ENCODE results near the gene NRG3. TPM values are rescaled to one million over a fixed set of nuclear protein-coding genes. Genes with fewer than 3 reads are reported as not detected.

The NRG3 gene
- total and polyA plus RNA-seq, 2 of the 4 experiments (the other 2 are of a cell fraction) = not detected

- no peak overlapping the region; the same call in 1 of the 2 replicates for H3K56ac ChIP-seq (ENCODE audit: extremely low read depth, insufficient read depth, low read length)
- H2BK15ac ChIP-seq (ENCODE audit: low read depth, low read length) = no peak overlapping the region
- ATAC-seq (ENCODE audit: low read depth) (no peak), DNase-seq (no peak)
- BruUV-seq (replicated peaks) = no TSS peak
- WGBS, 2 experiments (ENCODE audit: extremely low coverage in 2 of 2, insufficient read length in 1 of 2) = no CpG with 5 or more reads among the region's 2 CpGs
- no peaks in the 10 kb centered on the region for H3K36me3 ChIP-seq (ENCODE audit: control insufficient read depth, insufficient read depth, low read length)
- CTCF ChIA-PET = no interaction called here
- no peak overlapping the region for H2BK120ac ChIP-seq (ENCODE audit: low read depth, low read length)
- H3K9me1 ChIP-seq (ENCODE audit: insufficient read depth, low read length) = no peaks in the 10 kb centered on the region
- no peak overlapping the region for H2BK5ac ChIP-seq (ENCODE audit: low read depth, low read length, poor library complexity, severe bottlenecking)
- in situ Hi-C loops (cut with MboI; ENCODE audit: low sequenced_read_pairs) = no loop called here
- TF ChIP-seq BHLHE40 (IDR thresholded peaks at IDR 0.05; ENCODE audit: low read depth, low read length) = no peak
- no peak for TF ChIP-seq POLR2A (IDR thresholded peaks at IDR 0.05; ENCODE audit: low read depth, low read length)
- no peak for TF ChIP-seq MAFK (IDR thresholded peaks at IDR 0.05; ENCODE audit: low read depth, low read length)
- no peak for TF ChIP-seq ELK1 (IDR thresholded peaks at IDR 0.05; ENCODE audit: borderline replicate concordance, low read depth, low read length)
- no peak for TF ChIP-seq CEBPB (IDR thresholded peaks at IDR 0.05; ENCODE audit: low read depth, low read length)
- no peak for TF ChIP-seq CTCF (conservative IDR thresholded peaks at IDR 0.05; ENCODE audit: low read depth, low read length)
- TF ChIP-seq USF2 (IDR thresholded peaks at IDR 0.05; ENCODE audit: low read depth, low read length) = no peak
- no peak for TF ChIP-seq RCOR1 (IDR thresholded peaks at IDR 0.05; ENCODE audit: insufficient replicate concordance, low read length)
- TF ChIP-seq RAD21 (IDR thresholded peaks at IDR 0.05; ENCODE audit: low read length) = no peak
- TF ChIP-seq FOS (IDR thresholded peaks at IDR 0.05; ENCODE audit: low read depth, low read length) = no peak
- TF ChIP-seq MXI1 (IDR thresholded peaks at IDR 0.05; ENCODE audit: borderline replicate concordance, low read depth, low read length) = no peak
- TF ChIP-seq MAZ (IDR thresholded peaks at IDR 0.05; ENCODE audit: borderline replicate concordance, low read depth, low read length) = no peak
- no peak for TF ChIP-seq SMC3 (IDR thresholded peaks at IDR 0.05; ENCODE audit: low read depth, low read length)
- TF ChIP-seq NFE2L2 (IDR thresholded peaks at IDR 0.05; ENCODE audit: low read depth, low read length) = no peak
- TF ChIP-seq RFX5 (IDR thresholded peaks at IDR 0.05; ENCODE audit: low read depth, low read length) = no peak
- no peak for TF ChIP-seq CHD1 (IDR thresholded peaks at IDR 0.05; ENCODE audit: low read depth, low read length)
- peaks cover 9% of the 10 kb centered on the region for H3K9me3 ChIP-seq (ENCODE audit: control insufficient read depth, insufficient read depth, low read length)
- no peak overlapping the region for H2BK20ac ChIP-seq (ENCODE audit: low read depth, low read length)
- dilution Hi-C loops (cut with HindIII; ENCODE audit: low sequenced_read_pairs, unreplicated experiment) = no loop called here
- no peak overlapping the region for H2AK9ac ChIP-seq (replicated peaks; ENCODE audit: low read depth, low read length, poor library complexity)
- H3K4me3 ChIP-seq (ENCODE audit: insufficient read depth, low read depth, low read length) = no peak overlapping the region
- no peaks in the 10 kb centered on the region for H4K20me1 ChIP-seq (ENCODE audit: insufficient read depth, low read length)
- no peak overlapping the region for H2AK5ac ChIP-seq (ENCODE audit: low read depth, low read length)
- H3K18ac ChIP-seq (ENCODE audit: low read depth, low read length) = no peak overlapping the region
- POLR2A ChIA-PET (ENCODE audit: unreplicated experiment) = no interaction called here
- no peak overlapping the region for H3K23ac ChIP-seq (ENCODE audit: low read depth, low read length)
- H3K14ac ChIP-seq (replicated peaks; ENCODE audit: low read depth, low read length) = no peak overlapping the region
- H3K4me2 ChIP-seq (ENCODE audit: low read depth, low read length) = no peak overlapping the region
- no peak overlapping the region for H3K4ac ChIP-seq (ENCODE audit: low read depth, low read length)
- H4K8ac ChIP-seq (ENCODE audit: low read depth in 2 of 2, low read length in 2 of 2) = no peak overlapping the region
- no peak overlapping the region for H4K5ac ChIP-seq (ENCODE audit: low read depth, low read length)
- no peak overlapping the region for H4K91ac ChIP-seq (ENCODE audit: insufficient read depth, low read depth, low read length)
- H3K27me3 ChIP-seq (ENCODE audit: control insufficient read depth, insufficient read depth, low read length) = no peaks in the 10 kb centered on the region
- no peak overlapping the region for H3K9ac ChIP-seq (ENCODE audit: low read depth, low read length)
- intact Hi-C loops (cut with micrococcal nuclease) = no loop called here
- H2AFZ ChIP-seq (replicated peaks; ENCODE audit: low read length, poor library complexity) = no peak overlapping the region
- no peaks in the 10 kb centered on the region for H3K4me1 ChIP-seq (ENCODE audit: control insufficient read depth, insufficient read depth, low read length)
- no peaks in the 10 kb centered on the region for H3K79me1 ChIP-seq (ENCODE audit: low read depth in 1 of 2, low read length in 2 of 2)
- H3K27ac ChIP-seq (ENCODE audit: insufficient read depth, low read length) = no peak overlapping the region
Observed at GRCh38 chr10:82191653-82192052, 316.7 kb downstream of the NRG3 start.

All from IMR-90 (cell line).